Erythroblast (primary cell): ENCODE measurements around the gene SPARC.

Experiments
- GATA1 ChIP-seq: IDR thresholded peaks from 2 replicates; pipeline ENCODE4 v1.6.1; 2011; ENCODE audit warnings: low read depth, mild to moderate bottlenecking, control low read depth, low read length, moderate library complexity
- POLR2A ChIP-seq: IDR thresholded peaks from 2 replicates; pipeline ENCODE4 v1.6.1; 2011; ENCODE audit warnings: mild to moderate bottlenecking, low read length

- no peak for TF ChIP-seq POLR2A
- TF ChIP-seq GATA1: no peak
These were observed 8.7 kb upstream of the SPARC start for GRCh38 chr5:151695464-151695863.
